ENCODE data around the gene CUEDC2. TPM values are rescaled to one million over a fixed set of nuclear protein-coding genes. Genes with fewer than 3 reads are reported as not detected.
A peak's percentile ranks its signal among the peaks of the same experiment; 100 is the strongest.

CUEDC2 gene
- total RNA-seq, 1 experiment from 2014 or later = 40.2 TPM

- ChIA-PET CTCF (interaction anchor here (0.6 to 9.1 kb wide), 16 partner anchors 9 to 292 kb away, joined by 3 to 115 read pairs (median 6); partner anchors contain the start of genes ELOVL3, FBXL15 and PSD), POLR2A (interaction anchor here (0.7 to 3.2 kb wide), 3 partner anchors 27 to 235 kb away, joined by 3 to 12 read pairs (median 3); partner anchors contain the start of gene FBXL15)
- Mint-ChIP-seq H3K9me3 (no peaks in the 10 kb centered on the region), H3K36me3 (no peaks in the 10 kb centered on the region; the same call in 1 of the 2 replicates), H3K27me3 (ENCODE audit: low read depth) (peaks cover 41% of the 10 kb centered on the region), H3K4me1 (peaks cover 18% of the 10 kb centered on the region), H3K4me3 (peak overlapping the region; percentile 75), H3K27ac (no peak overlapping the region)
- DNase-seq (ENCODE audit: low spot score) = no peak
- TF ChIP-seq ZNF423 (CRISPR knock-in tag; IDR thresholded peaks at IDR 0.05) (no peak), PREB (CRISPR knock-in tag; IDR thresholded peaks at IDR 0.05; ENCODE audit: borderline replicate concordance) (no peak), CTCF (IDR thresholded peaks at IDR 0.05) (peak; percentile 88; the same call in 1 of the 2 replicates)
- ATAC-seq = peak; percentile 78
These were observed 38.8 kb downstream of the CUEDC2 start for GRCh38 chr10:102393411-102394078.

- no peak for ATAC-seq
- DNase-seq (ENCODE audit: low spot score) = no peak
- no peak for TF ChIP-seq ZSCAN18 (CRISPR knock-in tag; IDR thresholded peaks at IDR 0.05)
- no peak for TF ChIP-seq ZBTB43 (CRISPR knock-in tag; IDR thresholded peaks at IDR 0.05)
- TF ChIP-seq ZNF138 (CRISPR knock-in tag; conservative IDR thresholded peaks at IDR 0.05) = no peak
- TF ChIP-seq SP1 (CRISPR knock-in tag; conservative IDR thresholded peaks at IDR 0.05) = no peak
- TF ChIP-seq NFE2L1 (CRISPR knock-in tag; IDR thresholded peaks at IDR 0.05) = no peak
- TF ChIP-seq E2F1 (CRISPR knock-in tag; IDR thresholded peaks at IDR 0.05) = no peak
- no peak for TF ChIP-seq E2F4 (CRISPR knock-in tag; IDR thresholded peaks at IDR 0.05; ENCODE audit: borderline replicate concordance, low read depth)
- TF ChIP-seq FOXK1 (CRISPR knock-in tag; IDR thresholded peaks at IDR 0.05) = no peak
- no peak for TF ChIP-seq ZNF416 (CRISPR knock-in tag; IDR thresholded peaks at IDR 0.05)
- no peak for TF ChIP-seq CREM (CRISPR knock-in tag; IDR thresholded peaks at IDR 0.05)
- TF ChIP-seq ZNF232 (CRISPR knock-in tag; IDR thresholded peaks at IDR 0.05) = no peak
- TF ChIP-seq ATF2 (CRISPR knock-in tag; IDR thresholded peaks at IDR 0.05; ENCODE audit: borderline replicate concordance, low read depth) = no peak
- no peak for TF ChIP-seq GTF2I (CRISPR knock-in tag; conservative IDR thresholded peaks at IDR 0.05)
- no peak for TF ChIP-seq MAX (CRISPR knock-in tag; IDR thresholded peaks at IDR 0.05)
- TF ChIP-seq NFATC4 (CRISPR knock-in tag; IDR thresholded peaks at IDR 0.05) = no peak
- TF ChIP-seq FOXP4 (CRISPR knock-in tag; IDR thresholded peaks at IDR 0.05) = no peak
- no peak for TF ChIP-seq HMGXB4 (CRISPR knock-in tag; IDR thresholded peaks at IDR 0.05)
- Mint-ChIP-seq H3K4me1 (peaks cover 18% of the 10 kb centered on the region), H3K9me3 (no peaks in the 10 kb centered on the region), H3K4me3 (no peak overlapping the region), H3K27ac (no peak overlapping the region), H3K27me3 (ENCODE audit: low read depth) (peaks cover 41% of the 10 kb centered on the region), H3K36me3 (no peaks in the 10 kb centered on the region)
- ChIA-PET POLR2A (no interaction called here), CTCF (interaction anchor here (0.9 to 9.1 kb wide), 5 partner anchors 8 to 162 kb away, joined by 3 to 115 read pairs (median 45); partner anchors contain the start of gene FBXL15)
These were observed 40.1 kb downstream of the CUEDC2 start for GRCh38 chr10:102392306-102392705.

Data from WTC11 (cell line).